GM18517 (cell line): ENCODE data around the gene GADD45G.

ENCODE experiments used
- ATAC-seq: cut with Tn5 transposase; IDR thresholded peaks from one replicate; pipeline ENCODE4 v1.9.1; 2021; ENCODE audit warnings: mild to moderate bottlenecking, moderate library complexity; ENCODE audit not compliant: unreplicated experiment

GADD45G gene, protein sequence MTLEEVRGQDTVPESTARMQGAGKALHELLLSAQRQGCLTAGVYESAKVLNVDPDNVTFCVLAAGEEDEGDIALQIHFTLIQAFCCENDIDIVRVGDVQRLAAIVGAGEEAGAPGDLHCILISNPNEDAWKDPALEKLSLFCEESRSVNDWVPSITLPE

DNA sequence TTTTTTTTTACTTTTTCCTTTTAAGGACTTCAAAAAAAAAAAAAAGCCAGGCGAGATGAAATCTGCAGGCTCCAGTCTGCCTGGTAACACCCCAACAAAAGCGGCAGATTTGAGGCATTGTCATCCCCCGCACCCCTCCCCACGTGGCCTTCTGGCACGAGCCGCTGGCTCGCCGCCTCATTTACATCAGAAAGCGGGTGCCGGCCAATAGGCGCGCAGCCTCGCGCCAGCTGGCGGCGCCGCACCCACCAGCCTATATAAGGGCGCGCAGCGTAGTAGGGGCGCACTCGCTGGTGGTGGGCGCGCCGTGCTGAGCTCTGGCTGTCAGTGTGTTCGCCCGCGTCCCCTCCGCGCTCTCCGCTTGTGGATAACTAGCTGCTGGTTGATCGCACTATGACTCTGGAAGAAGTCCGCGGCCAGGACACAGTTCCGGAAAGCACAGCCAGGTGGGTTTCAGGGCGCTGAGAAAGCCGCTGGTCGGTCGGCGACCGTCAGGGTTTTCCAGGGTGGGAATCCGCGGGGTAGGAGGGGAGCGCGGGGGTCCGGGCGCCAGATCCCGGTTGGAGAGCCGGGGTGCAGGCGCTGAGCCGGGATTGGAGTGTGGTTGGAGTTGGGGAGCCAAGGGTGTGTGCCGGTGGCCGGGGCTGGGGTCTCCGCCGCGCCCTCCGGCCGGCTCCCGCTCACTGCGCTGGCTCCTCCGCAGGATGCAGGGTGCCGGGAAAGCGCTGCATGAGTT lies at the start of gene GADD45G:
Gene GADD45G (plus strand): TSS at position 284 of the 736 bp plus-strand sequence. CDS start 110 bp downstream, at position 394.
- no peak for ATAC-seq

DNA sequence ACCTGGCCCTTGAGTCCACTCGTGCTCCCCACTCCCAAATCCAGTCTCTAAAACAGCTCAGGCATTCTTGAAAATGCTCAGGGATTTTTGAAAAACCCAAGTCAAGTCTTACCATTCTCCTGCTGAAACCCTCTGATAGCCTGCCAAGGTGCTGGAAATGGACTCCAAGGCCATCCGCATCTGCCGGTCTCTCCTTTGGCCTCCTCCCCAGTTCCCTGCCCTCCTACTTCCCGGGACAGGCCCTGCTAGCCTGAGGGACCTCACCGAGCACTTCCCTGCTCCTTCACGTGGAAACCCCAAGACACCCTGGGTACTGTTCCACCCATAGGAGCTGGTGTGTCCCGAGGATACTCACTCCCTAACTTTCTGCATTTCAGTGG lies 49.8 kb upstream of the GADD45G start:
- no peak for ATAC-seq

DNA sequence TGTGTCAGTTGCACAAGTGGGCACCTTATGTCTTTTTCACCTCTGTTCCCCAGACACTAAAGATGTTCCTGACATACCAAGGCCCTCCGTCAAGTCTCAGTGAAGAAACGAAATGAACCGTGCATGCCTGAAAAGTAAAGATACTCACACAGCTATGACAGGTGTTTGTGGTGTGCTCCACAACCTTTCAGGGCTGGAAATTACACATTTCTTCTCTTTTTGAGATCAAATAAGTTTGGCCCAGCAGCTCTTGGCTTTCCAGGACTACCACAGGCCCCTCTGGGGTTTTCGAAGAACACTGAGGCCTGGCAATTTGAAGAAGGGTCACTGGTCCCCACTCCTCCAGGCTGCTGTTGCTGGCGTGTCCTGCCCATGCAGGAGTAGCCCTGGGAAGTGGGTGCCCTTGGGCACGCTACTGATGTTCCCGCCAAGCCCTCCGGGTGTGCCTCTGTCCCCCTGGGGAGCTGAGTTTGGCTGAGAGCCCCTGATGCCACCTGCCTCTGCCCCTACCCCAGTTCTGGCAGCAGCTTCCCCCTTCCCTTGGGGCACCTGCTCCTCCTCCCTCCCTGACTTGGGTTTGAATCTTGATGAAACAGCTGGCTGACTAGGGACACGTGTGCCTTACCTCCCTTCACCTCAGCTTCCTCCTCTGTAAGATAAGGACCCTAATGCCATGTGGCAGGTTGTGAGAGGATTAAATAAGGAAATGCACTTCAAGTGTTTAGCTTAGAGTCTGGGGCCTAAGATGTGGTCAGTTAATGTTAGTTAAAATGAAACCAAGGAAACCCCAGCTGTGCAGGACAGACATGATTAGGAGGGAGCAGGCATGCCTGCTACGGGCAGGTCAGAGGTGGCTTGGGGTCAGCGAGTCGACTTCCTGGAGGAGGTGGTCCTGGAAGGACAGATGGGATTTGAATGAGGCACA lies 49.1 kb upstream of the GADD45G start:
- peak; percentile 65 for ATAC-seq

DNA sequence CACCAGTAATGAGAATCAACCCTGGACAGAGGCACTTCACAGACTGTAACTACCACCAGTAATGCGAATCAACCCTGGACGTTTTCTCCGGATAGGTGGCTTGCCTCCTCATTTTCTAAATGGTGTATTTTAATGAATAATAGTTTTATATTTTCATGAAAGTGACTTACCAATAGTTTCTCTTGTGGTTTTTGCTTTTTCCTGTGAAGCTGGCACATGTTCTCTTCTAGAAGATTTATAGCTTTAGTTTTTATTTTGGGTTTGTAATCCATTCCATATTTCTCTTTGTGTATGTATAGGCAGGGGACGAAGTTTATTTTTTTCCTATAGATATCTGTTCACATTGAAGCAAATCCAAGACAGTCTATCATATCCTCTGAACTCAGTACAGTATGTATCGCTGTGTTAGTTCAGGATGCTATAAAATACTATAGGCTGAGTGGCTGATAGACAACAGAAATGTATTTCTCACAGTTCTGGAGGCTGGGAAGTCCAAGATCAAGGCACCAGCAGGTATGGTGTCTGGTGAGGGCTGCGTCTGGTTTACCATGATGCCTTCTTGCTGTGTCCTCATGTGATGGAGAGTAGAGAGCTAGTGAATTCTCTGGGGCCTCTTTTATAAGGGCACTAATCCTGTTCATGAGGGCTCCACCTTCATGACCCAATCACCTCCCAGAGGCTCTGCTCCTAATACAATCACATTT lies 46.5 kb upstream of the GADD45G start:
- no peak for ATAC-seq

DNA sequence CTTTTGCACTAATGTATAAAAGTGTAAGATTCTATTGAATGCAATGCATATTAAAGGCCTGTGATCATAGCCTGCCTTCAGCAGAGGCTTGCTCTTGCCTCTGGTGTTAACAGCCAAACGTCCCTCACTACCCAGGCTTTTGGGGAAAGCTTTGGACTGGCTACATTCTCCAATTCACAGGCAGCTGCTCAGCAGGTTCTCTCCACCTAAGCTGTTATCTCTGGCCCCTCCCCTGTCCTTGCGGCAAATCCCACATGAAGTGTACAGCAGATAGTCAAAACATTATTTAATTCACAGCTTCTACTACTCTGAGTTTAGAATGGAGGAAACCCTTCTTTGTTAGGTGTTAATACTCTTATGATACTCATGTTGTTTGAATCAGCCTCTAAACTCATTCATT lies 45.9 kb upstream of the GADD45G start:
- no peak for ATAC-seq

DNA sequence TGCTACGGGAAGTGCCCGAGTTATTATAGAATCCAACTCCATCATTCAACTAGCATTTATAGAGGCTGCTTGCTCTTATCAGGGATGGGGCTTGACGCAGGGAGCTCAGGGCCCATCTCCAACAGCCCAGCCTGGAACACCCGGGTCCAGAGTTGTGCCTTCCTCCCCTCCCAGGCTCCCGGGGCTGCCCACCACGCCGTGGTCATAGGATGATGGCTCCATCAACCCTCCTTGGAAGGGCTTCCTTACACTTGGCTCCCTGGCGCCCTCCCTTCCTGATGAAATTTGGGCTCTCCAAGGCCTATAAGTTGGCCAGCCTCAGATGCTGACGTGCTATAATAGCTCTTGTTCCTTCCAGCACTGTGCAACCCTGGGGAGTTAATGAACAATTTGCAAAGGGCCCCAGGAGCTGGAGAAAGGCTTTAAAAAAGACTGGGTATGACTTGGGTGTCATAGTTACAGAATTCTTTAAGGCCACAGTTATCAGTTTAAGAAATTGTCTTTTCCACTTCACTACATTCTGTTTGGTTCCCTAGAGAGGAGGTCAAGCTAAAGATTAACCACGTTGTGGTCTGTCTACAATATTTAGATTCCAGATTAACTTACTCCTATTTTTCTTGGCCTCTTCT lies 42.5 kb upstream of the GADD45G start:
- ATAC-seq = peak; percentile 65

DNA sequence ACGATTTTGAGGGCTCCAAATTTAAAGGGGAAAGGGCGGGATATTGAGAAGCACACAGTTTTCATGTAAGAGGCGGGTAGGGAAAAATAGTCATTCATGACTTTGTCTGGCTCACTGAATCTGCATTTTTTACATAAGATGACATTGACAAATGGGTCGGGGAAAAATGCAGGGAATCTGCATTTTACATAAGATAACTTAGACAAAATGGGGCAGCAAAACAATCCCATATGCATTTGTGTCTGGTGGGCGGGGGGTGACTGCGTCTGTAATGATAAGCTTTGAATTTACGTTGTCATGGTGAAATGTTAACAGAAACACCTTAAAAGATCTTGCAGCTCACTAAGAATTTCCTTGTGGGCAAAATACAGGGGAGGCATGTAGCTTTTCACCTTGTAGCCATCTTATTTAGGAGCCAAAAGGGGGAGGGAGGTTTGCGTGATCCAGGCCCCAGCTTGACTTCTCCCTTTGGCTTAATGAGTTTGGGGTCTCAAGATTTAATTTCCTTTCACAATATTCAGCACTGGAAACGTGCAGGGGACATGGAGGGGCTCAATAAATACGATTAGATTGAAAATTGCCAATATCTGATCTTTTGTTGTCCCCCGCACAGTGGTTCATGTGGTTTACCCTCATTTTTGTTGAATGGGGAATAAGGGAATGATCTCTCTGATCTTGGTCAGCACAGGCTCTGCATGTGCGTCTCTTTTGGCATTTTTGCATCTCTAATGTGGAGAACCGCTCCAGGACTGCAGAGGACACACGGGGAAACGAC lies 41.1 kb upstream of the GADD45G start:
- no peak for ATAC-seq

DNA sequence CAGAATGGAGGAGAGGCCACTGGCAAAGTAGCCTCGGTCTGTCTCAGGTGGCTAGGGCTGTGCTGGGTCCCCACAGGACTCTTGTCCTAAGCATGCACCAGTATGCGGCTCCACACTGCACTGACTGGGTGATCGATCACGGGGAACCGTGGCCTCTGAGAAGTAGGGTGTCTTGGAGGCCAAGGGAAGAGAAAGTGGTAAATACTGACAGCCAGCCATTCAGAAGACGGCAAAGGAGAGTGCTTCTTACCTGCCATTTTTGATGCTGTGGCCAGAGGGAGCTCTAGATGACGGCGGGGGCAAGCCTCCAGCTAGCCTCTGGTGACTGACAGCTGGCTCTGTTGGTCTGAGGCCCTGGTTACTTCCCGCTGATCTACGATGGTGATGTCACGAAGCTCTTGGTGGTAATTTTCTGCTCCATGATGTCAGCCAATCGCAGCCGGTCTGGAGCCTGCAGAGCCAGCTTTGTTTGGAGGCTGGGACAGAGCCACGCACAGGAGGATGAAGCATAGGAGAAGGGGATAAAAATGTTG lies 40.4 kb upstream of the GADD45G start:
- no peak for ATAC-seq

DNA sequence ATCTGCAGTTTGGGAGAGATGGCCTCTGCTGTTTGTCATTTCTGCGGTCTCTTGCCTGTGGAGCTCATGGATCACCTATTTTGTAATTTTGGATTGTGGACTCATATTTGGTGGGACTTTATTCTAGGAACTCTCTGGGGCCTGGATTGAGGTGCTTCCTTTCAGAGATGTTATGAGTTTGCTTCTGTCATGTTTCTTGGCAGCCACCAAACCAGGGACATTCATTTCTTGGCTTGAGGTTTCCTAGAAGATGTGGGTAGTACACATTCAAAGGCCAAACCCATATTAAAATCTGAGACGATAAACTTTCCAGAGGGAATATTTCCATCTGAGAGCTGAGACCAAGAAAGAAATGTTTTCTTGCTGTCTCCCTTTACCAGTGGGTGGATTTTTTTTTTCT lies 37.2 kb upstream of the GADD45G start:
- ATAC-seq = no peak

DNA sequence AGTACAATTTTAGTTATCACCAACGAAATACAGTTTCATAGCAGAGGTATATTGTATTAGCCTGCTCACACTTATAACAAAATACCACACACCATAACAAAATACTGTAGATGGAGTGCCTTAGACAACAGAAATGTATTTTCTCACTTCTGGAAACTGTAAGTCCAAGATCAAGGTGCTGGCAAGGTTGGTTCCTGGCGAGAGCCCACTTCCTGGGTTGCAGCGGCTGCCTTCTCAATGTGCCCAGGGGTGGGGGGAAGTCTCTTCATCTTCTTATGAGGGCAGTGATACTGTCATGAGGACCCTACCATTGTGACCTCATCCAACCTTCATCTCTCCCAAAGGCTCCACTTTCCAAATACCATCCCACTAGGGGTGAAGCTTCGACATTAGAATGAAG lies 30.5 kb upstream of the GADD45G start:
- ATAC-seq = no peak

DNA sequence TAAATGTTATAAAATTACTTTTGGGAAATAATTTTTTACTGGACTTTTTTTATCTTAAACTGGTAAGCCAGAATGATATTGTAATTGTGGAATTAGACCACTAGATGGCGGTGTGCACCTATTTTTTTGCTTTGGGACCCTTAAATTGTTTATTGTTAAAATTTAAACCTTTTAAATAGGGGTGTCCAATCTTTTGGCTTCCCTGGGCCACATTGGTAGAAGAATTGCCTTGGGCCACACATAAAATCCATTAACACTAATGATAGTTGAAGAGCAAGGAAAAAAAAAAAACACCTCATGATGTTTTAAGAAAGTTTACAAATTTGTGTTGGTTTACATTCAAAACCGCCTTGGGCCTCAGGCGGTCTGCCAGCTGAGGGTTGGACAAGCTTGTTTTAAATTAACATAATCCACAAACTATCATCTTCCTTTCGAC lies 28.4 kb upstream of the GADD45G start:
- no peak for ATAC-seq

DNA sequence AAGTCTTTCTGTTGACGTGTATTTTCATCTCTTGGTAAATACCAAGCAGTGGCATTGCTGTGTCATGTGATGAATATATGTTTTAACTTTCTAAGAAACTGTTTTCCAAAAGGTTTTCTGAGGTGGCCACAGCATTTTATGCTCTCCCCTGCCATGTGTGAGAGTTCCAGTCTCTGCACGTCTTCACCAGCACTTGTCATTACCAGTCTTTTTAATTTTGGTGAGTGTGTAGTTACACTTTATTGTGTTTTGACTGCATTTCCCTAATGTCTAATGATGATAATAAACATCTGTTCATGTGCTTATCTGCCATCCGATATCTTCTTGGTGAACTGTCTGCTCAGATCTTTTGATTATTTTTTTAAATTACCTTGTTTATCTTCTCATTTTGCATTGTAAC lies 27.4 kb upstream of the GADD45G start:
- no peak for ATAC-seq

DNA sequence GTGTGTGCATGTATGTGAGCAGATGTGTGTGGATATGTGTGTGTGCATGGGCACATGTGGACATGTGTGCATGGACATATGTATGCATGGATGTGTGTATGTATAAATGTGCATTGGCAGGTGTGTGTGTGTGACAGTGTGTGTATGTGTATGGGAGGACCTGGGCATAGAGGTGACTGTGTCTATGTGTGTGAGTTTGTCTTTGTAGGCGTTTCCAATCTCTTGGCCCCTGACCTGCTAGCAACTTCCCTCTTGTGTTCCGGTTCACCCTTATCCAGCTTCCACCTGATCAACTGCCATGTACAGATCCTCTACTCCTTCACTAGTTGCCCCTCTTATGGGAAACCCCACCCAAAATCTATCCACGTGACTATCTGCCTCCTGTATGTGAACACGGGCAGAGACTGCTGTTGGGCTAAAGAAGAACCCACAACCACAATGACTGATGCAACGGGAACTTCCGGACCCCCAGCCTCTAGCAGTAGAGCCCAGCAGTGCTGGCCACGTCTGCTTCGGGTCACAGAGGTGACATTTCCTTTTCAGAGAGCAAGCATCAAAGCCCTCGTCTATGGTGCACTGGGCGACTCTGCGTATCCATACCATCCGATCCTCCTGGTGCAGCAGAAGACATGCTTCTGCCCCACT lies 24.9 kb upstream of the GADD45G start:
- no peak for ATAC-seq

DNA sequence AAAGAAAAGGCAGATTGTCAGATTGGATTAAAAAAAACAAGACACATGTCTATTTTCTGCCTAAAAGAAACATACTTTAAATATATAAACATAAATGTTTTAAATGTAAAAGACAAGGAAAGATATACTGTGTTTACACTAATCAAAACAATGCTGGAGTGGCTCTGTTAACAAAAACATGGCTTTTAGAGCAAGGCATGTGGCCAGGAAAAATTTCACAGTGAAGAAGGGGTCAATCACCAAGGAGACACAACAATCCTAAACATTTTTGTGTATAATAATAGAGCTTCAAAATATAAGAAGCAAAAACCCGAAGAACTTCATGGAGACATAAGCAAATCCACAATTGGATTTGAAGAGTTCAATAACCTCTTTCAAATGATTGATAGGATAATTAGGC lies 18.5 kb upstream of the GADD45G start:
- ATAC-seq = no peak

DNA sequence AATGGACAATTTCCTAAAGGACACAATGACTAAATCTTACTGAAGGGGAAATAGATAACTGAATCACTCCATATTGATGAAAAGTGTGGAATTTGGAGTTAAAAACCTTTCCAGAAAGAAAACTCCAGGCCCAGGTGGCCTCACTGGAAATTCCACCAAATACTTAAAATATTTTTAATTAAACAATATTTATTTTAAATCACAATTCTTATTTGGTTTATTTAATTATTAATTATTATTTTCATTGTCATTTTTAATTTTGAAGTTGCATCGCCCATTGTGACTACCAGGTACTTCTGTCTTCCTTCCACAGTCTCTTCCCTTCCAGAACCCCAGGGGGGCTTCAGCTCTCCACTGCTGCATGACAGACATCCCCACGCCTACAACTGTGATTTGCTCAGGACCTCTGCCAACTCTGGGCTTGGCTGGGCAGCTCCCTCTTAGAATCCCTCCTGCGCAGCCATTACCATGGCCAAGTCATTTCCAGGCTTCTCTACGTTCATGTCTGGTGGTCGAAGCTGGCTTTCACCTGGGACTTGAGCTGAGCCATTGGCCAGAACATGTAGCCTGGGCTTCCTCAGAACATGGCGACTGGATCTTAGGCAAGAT lies 16.4 kb upstream of the GADD45G start:
- no peak for ATAC-seq

DNA sequence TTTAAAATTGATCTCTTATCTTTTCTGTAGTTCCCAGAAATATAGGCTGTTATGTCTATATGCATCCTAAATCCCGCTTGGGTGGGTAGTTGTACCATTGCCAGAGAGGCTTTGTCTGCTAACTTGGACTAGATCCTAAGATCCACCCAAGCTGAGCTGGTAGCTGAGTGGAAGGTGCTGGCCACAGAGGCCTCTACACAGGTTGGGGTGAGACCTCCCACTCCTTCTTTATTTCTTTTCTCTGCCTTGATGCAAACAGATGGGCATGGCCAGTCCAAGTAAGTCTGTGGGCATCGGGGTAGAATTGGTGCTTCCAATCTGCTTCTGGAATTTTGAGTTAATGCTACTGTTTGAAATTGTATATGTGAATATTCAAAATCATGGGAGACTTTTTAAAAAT lies 14.4 kb upstream of the GADD45G start:
- ATAC-seq = no peak

DNA sequence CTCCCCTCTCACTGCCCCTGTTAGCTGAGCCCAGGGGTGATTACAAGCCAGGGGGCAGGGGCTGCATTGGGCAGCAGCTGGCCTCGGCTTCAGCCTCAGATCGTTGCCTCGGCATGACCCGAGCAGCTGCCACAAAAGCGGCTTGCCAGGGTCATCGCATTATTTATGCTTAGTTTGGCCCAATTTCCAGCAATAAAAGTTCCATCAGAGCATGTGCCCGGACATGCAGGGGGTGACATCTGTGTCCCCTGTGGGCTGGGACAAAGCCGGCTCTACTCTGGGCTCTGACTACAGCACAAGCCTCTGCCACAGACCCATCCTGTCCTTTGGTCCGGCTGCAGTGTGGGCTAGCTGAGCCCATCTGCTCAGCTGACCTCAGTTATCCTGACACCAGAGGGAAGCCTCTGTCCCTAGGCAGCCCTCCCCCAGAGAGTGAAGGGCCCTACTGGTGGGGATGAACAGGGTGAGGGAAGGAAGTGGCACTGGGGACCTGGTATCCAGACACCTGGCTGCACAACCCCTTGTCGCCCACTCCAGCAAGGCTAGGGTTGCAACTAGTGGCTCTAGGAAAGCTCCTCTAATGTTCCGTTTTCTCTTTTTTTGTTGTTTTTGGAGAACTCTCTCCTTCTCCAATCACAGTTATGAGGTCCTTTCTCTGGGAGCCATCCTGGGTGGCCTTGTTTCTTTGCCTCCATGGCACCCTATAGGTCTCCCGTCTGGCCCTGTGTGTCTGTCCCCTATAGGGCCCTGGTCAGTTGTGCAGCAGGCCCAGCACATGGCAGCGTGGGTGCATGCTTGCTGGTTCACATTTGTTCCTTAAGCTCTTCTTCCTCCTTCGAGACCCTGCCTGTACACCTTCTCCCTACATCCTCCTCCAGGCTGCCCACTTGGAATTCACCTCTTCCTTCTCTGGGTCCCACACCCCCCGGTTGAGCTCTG lies 13.3 kb upstream of the GADD45G start:
- no peak for ATAC-seq
